Gastrocnemius medialis (tissue), 4 donors: ENCODE measurements around the gene MAP3K7CL. TPM values are rescaled to one million over a fixed set of nuclear protein-coding genes. Genes with fewer than 3 reads are reported as not detected.

Experiments used
- ATAC-seq, 2 donors: fragments of 150-250 bp; one replicate each; pipeline ENCODE4 v1.9.1; 2016
- DNase-seq, 2 donors: peaks; one replicate each; pipeline ENCODE4 v3.0.0-alpha.2; 2019
- H3K27ac ChIP-seq, 4 donors: fragments of 200-600 bp; sonication (generic); 1 replicate in 1 of 4; 2 replicates in 3 of 4; pipeline ENCODE4 v1.5.1; 2016 to 2018; ENCODE audit warnings: mild to moderate bottlenecking in 2 of 4, moderate library complexity in 1 of 4
- H3K27me3 ChIP-seq, 3 donors: fragments of 200-600 bp; sonication (generic) in 2 of 3; 1 replicate in 1 of 3; 2 replicates in 2 of 3; pipeline versions ENCODE4 v1.5.1 to v1.6.0; 2016 to 2019; ENCODE audit warnings: mild to moderate bottlenecking in 1 of 3, moderate library complexity in 1 of 3
- H3K36me3 ChIP-seq, 2 donors: fragments of 200-600 bp; sonication (generic) in 1 of 2; one replicate each; pipeline ENCODE4 v1.5.1; 2017 to 2018
- H3K4me1 ChIP-seq, 2 donors: fragments of 200-600 bp; sonication (generic) in 1 of 2; one replicate each; pipeline ENCODE4 v1.5.1; 2016 to 2017; ENCODE audit warnings: mild to moderate bottlenecking in 2 of 2
- H3K4me3 ChIP-seq, 4 donors: fragments of 200-600 bp; sonication (generic) in 3 of 4; 1 replicate in 1 of 4; 2 replicates in 3 of 4; pipeline ENCODE4 v1.5.1; 2016 to 2019; ENCODE audit warnings: mild to moderate bottlenecking in 2 of 4
- H3K9me3 ChIP-seq, 3 donors: fragments of 200-600 bp; sonication (generic) in 2 of 3; 1 replicate in 1 of 3; 2 replicates in 2 of 3; pipeline ENCODE4 v1.5.1; 2016 to 2019
- POLR2A ChIP-seq, 2 donors: fragments of 450-650 bp; IDR thresholded peaks; one replicate each; pipeline ENCODE4 v1.6.1; 2017; ENCODE audit warnings: antibody characterized with exemption in 2 of 2, mild to moderate bottlenecking in 2 of 2, moderate library complexity in 2 of 2
- in situ Hi-C, 4 donors: fragments of 200-750 bp; cut with MboI; loops; one replicate each; pipeline versions ENCODE4 v1.15.0 to v1.8.0; 2017; ENCODE audit warnings: low sequenced_read_pairs in 4 of 4
- intact Hi-C: fragments of 100-400 bp; cut with DNase I; formaldehyde crosslinking; loops from one replicate; pipeline ENCODE4 v1.15.1; 2023; ENCODE audit warnings: low total_unique reads
- total RNA-seq, 4 donors: library from RNA; depleted of rRNA; stranded (reverse); fragments of >200 nt; gene quantifications; one replicate each; pipeline versions ENCODE4 v1.1.0 to v1.2.3, GENCODE V29; 2016
- TF ChIP-seq, protein P1 (sequence below), 5 experiments: fragments of 450-650 bp in 3 of 5; fragments of 200-600 bp in 2 of 5; sonication (generic) in 2 of 5; IDR thresholded peaks in 4 of 5; conservative IDR thresholded peaks in 1 of 5; 1 replicate in 4 of 5; 2 replicates in 1 of 5; pipeline ENCODE4 v1.5.1; 2016 to 2019; ENCODE audit warnings: antibody characterized with exemption in 5 of 5, mild to moderate bottlenecking in 3 of 5, moderate library complexity in 3 of 5

The MAP3K7CL gene
- total RNA-seq, 4 donors from 2014 or later, result 4.3 to 17.4 (median 15.5) TPM; not detected in 1

DNA sequence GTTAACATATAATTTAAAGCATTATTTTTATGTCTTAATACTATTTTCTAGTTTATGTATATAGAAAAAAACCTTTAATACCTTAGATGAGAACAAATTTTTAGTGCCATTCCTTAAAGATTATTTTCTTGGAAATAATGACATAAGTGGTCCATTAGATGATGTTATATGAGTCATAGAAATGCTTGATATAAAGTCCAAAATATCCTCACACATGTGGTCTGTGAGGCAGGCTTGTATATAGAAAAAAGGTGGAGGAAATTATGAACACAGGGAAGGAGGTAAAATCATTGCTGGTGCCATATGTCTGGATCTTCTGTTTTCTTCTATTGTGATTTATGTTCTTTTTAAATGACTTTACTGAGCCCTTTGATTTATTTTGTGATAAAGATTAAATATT, 79.3 kb downstream of the MAP3K7CL start:
- no peak for DNase-seq
- TF ChIP-seq POLR2A (IDR thresholded peaks at IDR 0.05), result no peak
- TF ChIP-seq, protein P1, sequence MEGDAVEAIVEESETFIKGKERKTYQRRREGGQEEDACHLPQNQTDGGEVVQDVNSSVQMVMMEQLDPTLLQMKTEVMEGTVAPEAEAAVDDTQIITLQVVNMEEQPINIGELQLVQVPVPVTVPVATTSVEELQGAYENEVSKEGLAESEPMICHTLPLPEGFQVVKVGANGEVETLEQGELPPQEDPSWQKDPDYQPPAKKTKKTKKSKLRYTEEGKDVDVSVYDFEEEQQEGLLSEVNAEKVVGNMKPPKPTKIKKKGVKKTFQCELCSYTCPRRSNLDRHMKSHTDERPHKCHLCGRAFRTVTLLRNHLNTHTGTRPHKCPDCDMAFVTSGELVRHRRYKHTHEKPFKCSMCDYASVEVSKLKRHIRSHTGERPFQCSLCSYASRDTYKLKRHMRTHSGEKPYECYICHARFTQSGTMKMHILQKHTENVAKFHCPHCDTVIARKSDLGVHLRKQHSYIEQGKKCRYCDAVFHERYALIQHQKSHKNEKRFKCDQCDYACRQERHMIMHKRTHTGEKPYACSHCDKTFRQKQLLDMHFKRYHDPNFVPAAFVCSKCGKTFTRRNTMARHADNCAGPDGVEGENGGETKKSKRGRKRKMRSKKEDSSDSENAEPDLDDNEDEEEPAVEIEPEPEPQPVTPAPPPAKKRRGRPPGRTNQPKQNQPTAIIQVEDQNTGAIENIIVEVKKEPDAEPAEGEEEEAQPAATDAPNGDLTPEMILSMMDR (IDR thresholded peaks at IDR 0.05 in 4 of 5, conservative IDR thresholded peaks at IDR 0.05 in 1 of 5), result no peak
- H3K27ac ChIP-seq, result no peak overlapping the region
- no peaks in the 10 kb centered on the region for H3K36me3 ChIP-seq
- no peaks in the 10 kb centered on the region for H3K27me3 ChIP-seq
- ATAC-seq, result no peak
- in situ Hi-C loops (no loop called here), intact Hi-C loops (no loop called here)
- H3K4me3 ChIP-seq, result no peak overlapping the region
- H3K4me1 ChIP-seq, result peaks cover 0 to 4% of the 10 kb centered on the region in 2 donors
- no peaks in the 10 kb centered on the region for H3K9me3 ChIP-seq

DNA sequence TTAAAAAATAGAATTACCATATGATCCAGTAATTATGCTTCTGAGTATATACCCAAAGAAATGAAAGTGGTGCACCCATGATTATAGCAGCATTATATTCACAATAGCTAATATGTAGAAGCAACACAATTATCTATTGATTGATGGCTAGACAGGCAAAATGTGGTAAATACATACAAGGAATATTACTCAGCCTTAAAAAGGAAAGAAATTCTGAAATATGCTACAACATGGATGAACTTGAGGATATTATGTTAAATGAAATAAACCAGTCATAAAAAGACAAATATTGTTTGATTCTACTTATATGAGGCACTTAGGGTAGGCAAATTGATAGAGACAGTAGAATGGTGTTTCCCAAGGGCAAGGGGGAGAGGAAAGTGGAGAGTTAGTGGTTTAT, 80.8 kb downstream of the MAP3K7CL start:
- in situ Hi-C loops, result no loop called here
- TF ChIP-seq, protein P1 (IDR thresholded peaks at IDR 0.05 in 4 of 5, conservative IDR thresholded peaks at IDR 0.05 in 1 of 5), result no peak
- TF ChIP-seq POLR2A (IDR thresholded peaks at IDR 0.05), result no peak

DNA sequence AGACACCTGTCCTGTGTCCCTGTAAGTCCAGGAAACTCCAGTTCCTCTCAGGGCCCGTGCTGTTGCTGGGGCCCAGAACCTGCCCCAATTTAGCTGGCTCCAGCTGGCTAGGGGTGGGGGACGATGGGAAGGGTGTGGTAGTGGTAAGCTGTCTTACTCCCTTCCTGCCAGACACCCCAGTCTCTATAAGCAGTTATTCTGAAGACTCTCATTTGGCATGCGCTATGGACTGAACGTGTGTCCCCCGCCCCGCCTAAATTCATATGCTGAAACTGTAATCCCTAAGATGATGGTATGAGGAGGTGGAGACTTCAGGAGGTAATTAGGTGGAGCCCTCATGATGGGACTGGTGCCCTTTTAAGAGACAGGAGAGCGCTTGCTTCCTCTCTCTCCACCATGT, 82.0 kb downstream of the MAP3K7CL start:
- TF ChIP-seq, protein P1 (IDR thresholded peaks at IDR 0.05 in 4 of 5, conservative IDR thresholded peaks at IDR 0.05 in 1 of 5), result no peak
- TF ChIP-seq POLR2A (IDR thresholded peaks at IDR 0.05), result no peak
- Histone ChIP-seq H3K9me3 (no peaks in the 10 kb centered on the region), H3K27me3 (no peaks in the 10 kb centered on the region), H3K4me1 (peaks cover 0 to 4% of the 10 kb centered on the region in 2 donors), H3K36me3 (no peaks in the 10 kb centered on the region), H3K27ac (no peak overlapping the region), H3K4me3 (no peak overlapping the region)
- intact Hi-C loops (no loop called here), in situ Hi-C loops (no loop called here)
- ATAC-seq (no peak), DNase-seq (no peak)

More for the DNA sequence above, 80.8 kb downstream of the MAP3K7CL start:
- intact Hi-C loops, result no loop called here
- no peaks in the 10 kb centered on the region for H3K9me3 ChIP-seq
- H3K36me3 ChIP-seq, result no peaks in the 10 kb centered on the region
- H3K27me3 ChIP-seq, result no peaks in the 10 kb centered on the region
- H3K4me1 ChIP-seq, result peaks cover 0 to 4% of the 10 kb centered on the region in 2 donors
- no peak overlapping the region for H3K27ac ChIP-seq
- no peak for DNase-seq
- no peak overlapping the region for H3K4me3 ChIP-seq
- no peak for ATAC-seq

DNA sequence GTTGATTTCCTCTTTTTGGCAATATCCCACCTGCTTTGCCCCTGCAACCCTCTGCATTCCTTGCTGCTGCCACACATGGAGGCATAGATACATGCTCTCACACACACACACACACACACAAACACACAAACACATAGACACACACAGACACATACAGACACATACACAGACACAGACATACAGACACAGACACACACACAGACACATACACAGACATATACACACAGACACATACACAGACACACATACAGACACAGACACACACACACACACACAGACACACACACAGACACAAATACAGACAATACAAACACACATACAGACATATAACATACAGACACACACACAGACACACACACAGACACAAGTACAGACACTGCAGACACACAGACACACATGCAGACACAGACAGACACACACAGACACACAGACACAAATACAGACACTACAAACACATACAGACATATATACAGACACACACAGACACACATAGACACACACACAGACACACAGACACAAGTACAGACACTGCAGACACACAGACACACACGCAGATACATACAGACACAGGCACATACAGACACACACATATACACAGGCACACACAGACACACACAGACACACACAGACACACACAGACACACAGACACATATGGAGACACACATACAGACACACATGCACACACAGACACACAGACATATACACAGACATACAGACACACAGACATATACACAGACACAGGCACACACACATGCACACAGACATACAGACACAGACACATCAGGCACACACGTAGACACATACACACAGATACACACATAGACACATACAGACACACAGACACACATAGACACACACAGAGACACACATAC, 83.3 kb downstream of the MAP3K7CL start:
- in situ Hi-C loops (no loop called here), intact Hi-C loops (no loop called here)
- Histone ChIP-seq H3K27me3 (no peaks in the 10 kb centered on the region), H3K36me3 (no peaks in the 10 kb centered on the region), H3K4me3 (no peak overlapping the region), H3K9me3 (no peaks in the 10 kb centered on the region), H3K4me1 (no peaks in the 10 kb centered on the region), H3K27ac (no peak overlapping the region)
- DNase-seq (no peak), ATAC-seq (no peak)
- TF ChIP-seq, protein P1 (IDR thresholded peaks at IDR 0.05 in 4 of 5, conservative IDR thresholded peaks at IDR 0.05 in 1 of 5), result no peak
- no peak for TF ChIP-seq POLR2A (IDR thresholded peaks at IDR 0.05)
